Lower leg skin (tissue), 4 donors: ENCODE measurements around the gene MUC4. TPM values are rescaled to one million over a fixed set of nuclear protein-coding genes. Genes with fewer than 3 reads are reported as not detected.

Experiments used
- DNase-seq, 2 donors: peaks; one replicate each; pipeline ENCODE4 v3.0.0-alpha.2; 2019; ENCODE audit warnings: low spot score in 2 of 2
- H3K4me3 ChIP-seq: fragments of 200-600 bp; sonication (generic); 2 replicates; pipeline ENCODE4 v1.5.1; 2017; ENCODE audit warnings: mild to moderate bottlenecking, low read depth; ENCODE audit not compliant: poor library complexity, severe bottlenecking
- CTCF ChIP-seq, 3 donors: fragments of 450-650 bp; IDR thresholded peaks; one replicate each; pipeline ENCODE4 v1.5.1; 2016; ENCODE audit warnings: antibody characterized with exemption in 3 of 3, mild to moderate bottlenecking in 3 of 3, moderate library complexity in 2 of 3
- POLR2A ChIP-seq, 2 donors: fragments of 450-650 bp; IDR thresholded peaks; one replicate each; pipeline ENCODE4 v1.6.1; 2016 to 2017; ENCODE audit warnings: antibody characterized with exemption in 2 of 2, mild to moderate bottlenecking in 1 of 2, moderate library complexity in 1 of 2
- WGBS, 2 donors: methylation state at CpG; one replicate each; pipeline ENCODE4 v1.1.5; 2018; 5-methylcytosine and 5-hydroxymethylcytosine counted together
- intact Hi-C: fragments of 100-400 bp; cut with DNase I; formaldehyde crosslinking; loops from one replicate; pipeline ENCODE4 v1.15.0; 2023; ENCODE audit warnings: low total_unique reads
- total RNA-seq, 4 donors: library from RNA; depleted of rRNA; stranded (reverse); fragments of >200 nt; gene quantifications; one replicate each; pipeline ENCODE4 v1.1.0, GENCODE V29; 2016

The MUC4 gene
- total RNA-seq, 4 donors from 2014 or later = not detected

- TF ChIP-seq CTCF (IDR thresholded peaks at IDR 0.05) (no peak), POLR2A (IDR thresholded peaks at IDR 0.05) (no peak)
- WGBS, 2 donors = 83% methylated on average over 16 of the region's 16 CpGs
- intact Hi-C loops = no loop called here
- no peak overlapping the region for H3K4me3 ChIP-seq
- DNase-seq = no peak
These were observed 10.5 kb upstream of the MUC4 start for GRCh38 chr3:195822131-195822696.

GRCh38 chr3:195821403-195822130 lies 9.8 kb upstream of the MUC4 start:
- no peak for DNase-seq
- 77 to 79% methylated on average over 21 of the region's 21 CpGs for WGBS, 2 donors
- no peak for TF ChIP-seq POLR2A (IDR thresholded peaks at IDR 0.05)
- no peak for TF ChIP-seq CTCF (IDR thresholded peaks at IDR 0.05)
- no peak overlapping the region for H3K4me3 ChIP-seq
- intact Hi-C loops = no loop called here

- TF ChIP-seq CTCF (IDR thresholded peaks at IDR 0.05) (no peak), POLR2A (IDR thresholded peaks at IDR 0.05) (no peak)
- intact Hi-C loops = no loop called here
- WGBS, 2 donors = 80 to 82% methylated on average over 5 of the region's 5 CpGs
- no peak for DNase-seq
- H3K4me3 ChIP-seq = no peak overlapping the region
These were observed 9.2 kb upstream of the MUC4 start for GRCh38 chr3:195820901-195821300.

GRCh38 chr3:195820186-195820585 lies 8.5 kb upstream of the MUC4 start:
- TF ChIP-seq POLR2A (IDR thresholded peaks at IDR 0.05) (no peak), CTCF (IDR thresholded peaks at IDR 0.05) (no peak)
- 74 to 93% methylated on average over 8 of the region's 8 CpGs for WGBS, 2 donors
- no peak for DNase-seq
- intact Hi-C loops = no loop called here
- no peak overlapping the region for H3K4me3 ChIP-seq

- no peak for DNase-seq
- intact Hi-C loops = no loop called here
- WGBS, 2 donors = 89 to 92% methylated on average over 21 of the region's 21 CpGs
- H3K4me3 ChIP-seq = no peak overlapping the region
- TF ChIP-seq CTCF (IDR thresholded peaks at IDR 0.05) = no peak
- TF ChIP-seq POLR2A (IDR thresholded peaks at IDR 0.05) = no peak
These were observed 6.6 kb upstream of the MUC4 start for GRCh38 chr3:195818301-195818700.
